ENCODE data around the gene MRPS25. TPM values are rescaled to one million over a fixed set of nuclear protein-coding genes. Genes with fewer than 3 reads are reported as not detected.

Gene MRPS25
- total and polyA plus RNA-seq, 4 donors = 10.8 to 37.6 (median 29.7) TPM

GRCh38 chr3:15102836-15103235 is 37.7 kb upstream of the MRPS25 start:
- 39 to 43% methylated on average over 3 of the region's 3 CpGs for WGBS, 2 donors
- no peaks in the 10 kb centered on the region for H3K27me3 ChIP-seq (ENCODE audit: control insufficient read depth in 1 of 2, insufficient read depth in 2 of 2, low read length in 1 of 2)
- H3K36me3 ChIP-seq (ENCODE audit: control insufficient read depth in 1 of 2, insufficient read depth in 2 of 2, low read length in 1 of 2) = no peaks in the 10 kb centered on the region
- ATAC-seq (ENCODE audit: low FRiP score) (no peak), DNase-seq (no peak)
- H3K27ac ChIP-seq (ENCODE audit: low read depth in 1 of 2, low read length in 2 of 2) = no peak overlapping the region
- H3K9me3 ChIP-seq (ENCODE audit: control insufficient read depth, low read length) = no peaks in the 10 kb centered on the region
- no peak overlapping the region for H3K4me3 ChIP-seq (ENCODE audit: low read length in 2 of 2)
- intact Hi-C loops (cut with DNase I) = no loop called here
- peaks cover 0 to 4% of the 10 kb centered on the region in 2 donors for H3K4me1 ChIP-seq (ENCODE audit: control insufficient read depth in 1 of 2, insufficient read depth in 2 of 2, low read length in 2 of 2)

- Histone ChIP-seq H3K36me3 (ENCODE audit: control insufficient read depth in 1 of 2, insufficient read depth in 2 of 2, low read length in 1 of 2) (no peaks in the 10 kb centered on the region), H3K27me3 (ENCODE audit: control insufficient read depth in 1 of 2, insufficient read depth in 2 of 2, low read length in 1 of 2) (no peaks in the 10 kb centered on the region), H3K4me3 (ENCODE audit: low read length in 2 of 2) (no peak overlapping the region), H3K4me1 (ENCODE audit: control insufficient read depth in 1 of 2, insufficient read depth in 2 of 2, low read length in 2 of 2) (peaks cover 0 to 4% of the 10 kb centered on the region in 2 donors), H3K9me3 (ENCODE audit: control insufficient read depth, low read length) (no peaks in the 10 kb centered on the region), H3K27ac (ENCODE audit: low read depth in 1 of 2, low read length in 2 of 2) (no peak overlapping the region)
- WGBS, 2 donors = 2% methylated on average over 4 of the region's 4 CpGs
- intact Hi-C loops (cut with DNase I) = no loop called here
- peak; percentile 73 for ATAC-seq (ENCODE audit: low FRiP score)
- DNase-seq = peak; percentile 89 to 90
Measured at GRCh38 chr3:15102256-15102655, 37.1 kb upstream of the MRPS25 start.

GRCh38 chr3:15099364-15100098 is 34.4 kb upstream of the MRPS25 start:
- 6 to 9% methylated on average over 19 of the region's 19 CpGs for WGBS, 2 donors
- Histone ChIP-seq H3K36me3 (ENCODE audit: control insufficient read depth in 1 of 2, insufficient read depth in 2 of 2, low read length in 1 of 2) (peaks cover 0 to 4% of the 10 kb centered on the region in 2 donors), H3K27ac (ENCODE audit: low read depth in 1 of 2, low read length in 2 of 2) (peak overlapping the region; percentile 14 to 94), H3K4me3 (ENCODE audit: low read length in 2 of 2) (peak overlapping the region; percentile 51 to 72), H3K4me1 (ENCODE audit: control insufficient read depth in 1 of 2, insufficient read depth in 2 of 2, low read length in 2 of 2) (peaks cover 0 to 4% of the 10 kb centered on the region in 2 donors), H3K27me3 (ENCODE audit: control insufficient read depth in 1 of 2, insufficient read depth in 2 of 2, low read length in 1 of 2) (no peaks in the 10 kb centered on the region), H3K9me3 (ENCODE audit: control insufficient read depth, low read length) (no peaks in the 10 kb centered on the region)
- ATAC-seq (ENCODE audit: low FRiP score) (peak; percentile 49), DNase-seq (no peak)
- intact Hi-C loops (cut with DNase I) = loop anchor here (5.0 to 10.0 kb wide), 2 partner anchors 108 to 455 kb away; partner anchors contain the start of gene CAPN7 (in 1 of the 2)

GRCh38 chr3:15098503-15099363 is 33.6 kb upstream of the MRPS25 start, which contains the start of gene RBSN:
Gene RBSN, minus strand, starts transcription at chr3:15099148. Its CDS starts 3,028 bp downstream, at chr3:15096120.
- Histone ChIP-seq H3K27me3 (ENCODE audit: control insufficient read depth in 1 of 2, insufficient read depth in 2 of 2, low read length in 1 of 2) (no peaks in the 10 kb centered on the region), H3K9me3 (ENCODE audit: control insufficient read depth, low read length) (no peaks in the 10 kb centered on the region), H3K36me3 (ENCODE audit: control insufficient read depth in 1 of 2, insufficient read depth in 2 of 2, low read length in 1 of 2) (peaks cover 0 to 4% of the 10 kb centered on the region in 2 donors), H3K4me1 (ENCODE audit: control insufficient read depth in 1 of 2, insufficient read depth in 2 of 2, low read length in 2 of 2) (peaks cover 0 to 6% of the 10 kb centered on the region in 2 donors), H3K27ac (ENCODE audit: low read depth in 1 of 2, low read length in 2 of 2) (peak within 1 kb of the TSS; percentile 14 to 94), H3K4me3 (ENCODE audit: low read length in 2 of 2) (peak within 1 kb of the TSS; percentile 74 to 85)
- intact Hi-C loops (cut with DNase I) = loop anchor here (5.0 to 10.0 kb wide), 2 partner anchors 109 to 454 kb away; partner anchors contain the start of gene CAPN7 (in 1 of the 2)
- peak; percentile 96 for ATAC-seq (ENCODE audit: low FRiP score)
- WGBS, 2 donors = 0% methylated on average over 71 to 72 of the region's 72 CpGs
- DNase-seq = peak; percentile 98 to 99

GRCh38 chr3:15097891-15098290 is 32.8 kb upstream of the MRPS25 start:
- intact Hi-C loops (cut with DNase I) = loop anchor here (5.0 to 10.0 kb wide), 2 partner anchors 109 to 453 kb away; partner anchors contain the start of gene CAPN7 (in 1 of the 2)
- Histone ChIP-seq H3K4me1 (ENCODE audit: control insufficient read depth in 1 of 2, insufficient read depth in 2 of 2, low read length in 2 of 2) (peaks cover 0 to 4% of the 10 kb centered on the region in 2 donors), H3K4me3 (ENCODE audit: low read length in 2 of 2) (peak overlapping the region in 1 of 2 donors; percentile 9), H3K27ac (ENCODE audit: low read depth in 1 of 2, low read length in 2 of 2) (no peak overlapping the region), H3K36me3 (ENCODE audit: control insufficient read depth in 1 of 2, insufficient read depth in 2 of 2, low read length in 1 of 2) (peaks cover 0 to 4% of the 10 kb centered on the region in 2 donors), H3K9me3 (ENCODE audit: control insufficient read depth, low read length) (no peaks in the 10 kb centered on the region), H3K27me3 (ENCODE audit: control insufficient read depth in 1 of 2, insufficient read depth in 2 of 2, low read length in 1 of 2) (no peaks in the 10 kb centered on the region)
- 38 to 49% methylated on average over 6 of the region's 6 CpGs for WGBS, 2 donors
- no peak for ATAC-seq (ENCODE audit: low FRiP score)
- DNase-seq = no peak

GRCh38 chr3:15096046-15096445 is 30.9 kb upstream of the MRPS25 start:
- Histone ChIP-seq H3K9me3 (ENCODE audit: control insufficient read depth, low read length) (no peaks in the 10 kb centered on the region), H3K27me3 (ENCODE audit: control insufficient read depth in 1 of 2, insufficient read depth in 2 of 2, low read length in 1 of 2) (no peaks in the 10 kb centered on the region), H3K4me3 (ENCODE audit: low read length in 2 of 2) (no peak overlapping the region), H3K27ac (ENCODE audit: low read depth in 1 of 2, low read length in 2 of 2) (peak overlapping the region in 1 of 2 donors; percentile 19), H3K36me3 (ENCODE audit: control insufficient read depth in 1 of 2, insufficient read depth in 2 of 2, low read length in 1 of 2) (peaks cover 0 to 4% of the 10 kb centered on the region in 2 donors), H3K4me1 (ENCODE audit: control insufficient read depth in 1 of 2, insufficient read depth in 2 of 2, low read length in 2 of 2) (peaks cover 0 to 4% of the 10 kb centered on the region in 2 donors)
- no peak for ATAC-seq (ENCODE audit: low FRiP score)
- 75 to 82% methylated on average over 3 of the region's 3 CpGs for WGBS, 2 donors
- intact Hi-C loops (cut with DNase I) = loop anchor here (5.0 to 10.0 kb wide), 2 partner anchors 111 to 451 kb away; partner anchors contain the start of gene CAPN7 (in 1 of the 2)
- no peak for DNase-seq

GRCh38 chr3:15094187-15094875 is 29.2 kb upstream of the MRPS25 start:
- no peak overlapping the region for H3K4me3 ChIP-seq (ENCODE audit: low read length in 2 of 2)
- no peaks in the 10 kb centered on the region for H3K9me3 ChIP-seq (ENCODE audit: control insufficient read depth, low read length)
- ATAC-seq (ENCODE audit: low FRiP score) (no peak), DNase-seq (no peak)
- peaks cover 0 to 1% of the 10 kb centered on the region in 2 donors for H3K4me1 ChIP-seq (ENCODE audit: control insufficient read depth in 1 of 2, insufficient read depth in 2 of 2, low read length in 2 of 2)
- no peaks in the 10 kb centered on the region for H3K27me3 ChIP-seq (ENCODE audit: control insufficient read depth in 1 of 2, insufficient read depth in 2 of 2, low read length in 1 of 2)
- intact Hi-C loops (cut with DNase I) = loop anchor here in 1 of 2 donors (10.0 kb wide), 1 partner anchor 450 kb away; no protein-coding TSS in a partner anchor
- H3K27ac ChIP-seq (ENCODE audit: low read depth in 1 of 2, low read length in 2 of 2) = peak overlapping the region; percentile 69 to 71
- WGBS, 2 donors = 3 to 5% methylated on average over 5 of the region's 5 CpGs
- peaks cover 0 to 4% of the 10 kb centered on the region in 2 donors for H3K36me3 ChIP-seq (ENCODE audit: control insufficient read depth in 1 of 2, insufficient read depth in 2 of 2, low read length in 1 of 2)

- 78 to 92% methylated on average over 1 of the region's 1 CpG for WGBS, 2 donors
- ATAC-seq (ENCODE audit: low FRiP score) = no peak
- Histone ChIP-seq H3K9me3 (ENCODE audit: control insufficient read depth, low read length) (no peaks in the 10 kb centered on the region), H3K4me3 (ENCODE audit: low read length in 2 of 2) (no peak overlapping the region), H3K4me1 (ENCODE audit: control insufficient read depth in 1 of 2, insufficient read depth in 2 of 2, low read length in 2 of 2) (peaks cover 0 to 1% of the 10 kb centered on the region in 2 donors), H3K27me3 (ENCODE audit: control insufficient read depth in 1 of 2, insufficient read depth in 2 of 2, low read length in 1 of 2) (no peaks in the 10 kb centered on the region), H3K36me3 (ENCODE audit: control insufficient read depth in 1 of 2, insufficient read depth in 2 of 2, low read length in 1 of 2) (peaks cover 0 to 5% of the 10 kb centered on the region in 2 donors), H3K27ac (ENCODE audit: low read depth in 1 of 2, low read length in 2 of 2) (no peak overlapping the region)
- intact Hi-C loops (cut with DNase I) = loop anchor here in 1 of 2 donors (10.0 kb wide), 1 partner anchor 448 kb away; no protein-coding TSS in a partner anchor
- no peak for DNase-seq
Measured at GRCh38 chr3:15092686-15093085, 27.6 kb upstream of the MRPS25 start.
